H1 (cell line): ENCODE results near the gene GPX7. TPM values are rescaled to one million over a fixed set of nuclear protein-coding genes. Genes with fewer than 3 reads are reported as not detected.

Experiments
- ATF2 ChIP-seq: IDR thresholded peaks from 2 replicates; pipeline ENCODE4 v1.6.1; 2012; ENCODE audit warnings: low read length, inconsistent platforms
- BCL11A ChIP-seq, 2 experiments: IDR thresholded peaks; one replicate each; pipeline ENCODE4 v1.6.1; 2011; ENCODE audit warnings: low read depth in 2 of 2, low read length in 2 of 2, mild to moderate bottlenecking in 2 of 2
- EZH2 ChIP-seq: fragments of 200-600 bp; sonication (generic); IDR thresholded peaks from 2 replicates; pipeline ENCODE4 v1.7.1; 2012; ENCODE audit warnings: low read depth, mild to moderate bottlenecking, moderate library complexity, low read length, inconsistent platforms; ENCODE audit not compliant: severe bottlenecking
- FOSL1 ChIP-seq: IDR thresholded peaks from 2 replicates; pipeline ENCODE4 v1.6.1; 2011; ENCODE audit warnings: mild to moderate bottlenecking, low read depth, low read length, moderate library complexity; ENCODE audit not compliant: insufficient read depth
- HDAC6 ChIP-seq: IDR thresholded peaks from one replicate; pipeline ENCODE4 v1.7.1; 2012; ENCODE audit warnings: low read depth, mild to moderate bottlenecking, inconsistent platforms, low read length, moderate library complexity
- NANOG ChIP-seq: IDR thresholded peaks from 2 replicates; pipeline ENCODE4 v1.6.1; 2011; ENCODE audit warnings: low read length, low read depth, mild to moderate bottlenecking, inconsistent platforms; ENCODE audit not compliant: insufficient read depth, poor library complexity, severe bottlenecking
- NRF1 ChIP-seq: IDR thresholded peaks from 2 replicates; pipeline ENCODE4 v1.6.1; 2011; ENCODE audit warnings: mild to moderate bottlenecking, low read depth, low read length, improper control_type of control experiment
- POLR2AphosphoS5 ChIP-seq: IDR thresholded peaks from 2 replicates; pipeline ENCODE4 v1.6.1; 2011; ENCODE audit warnings: low read depth, low read length
- RBBP5 ChIP-seq: IDR thresholded peaks from 2 replicates; pipeline ENCODE4 v1.7.1; 2012; ENCODE audit warnings: low read depth, mild to moderate bottlenecking, inconsistent platforms, low read length, moderate library complexity, borderline replicate concordance
- SIN3A ChIP-seq, 2 experiments: IDR thresholded peaks in 1 of 2; conservative IDR thresholded peaks in 1 of 2; 2 replicates each; pipeline ENCODE4 v1.6.1; 2011 to 2012; ENCODE audit warnings: low read length in 2 of 2, improper control_type of control experiment in 1 of 2, low read depth in 1 of 2, mild to moderate bottlenecking in 1 of 2
- SIX5 ChIP-seq: IDR thresholded peaks from 2 replicates; pipeline ENCODE4 v1.6.1; 2011; ENCODE audit warnings: mild to moderate bottlenecking, low read depth, low read length
- SP4 ChIP-seq: IDR thresholded peaks from 2 replicates; pipeline ENCODE4 v1.6.1; 2012; ENCODE audit warnings: low read length, inconsistent platforms
- SRF ChIP-seq: IDR thresholded peaks from 2 replicates; pipeline ENCODE4 v1.6.1; 2011; ENCODE audit warnings: mild to moderate bottlenecking, low read depth, low read length, moderate library complexity
- TAF1 ChIP-seq: IDR thresholded peaks from 2 replicates; pipeline ENCODE4 v1.6.1; 2011; ENCODE audit warnings: mild to moderate bottlenecking, low read depth, low read length
- TAF7 ChIP-seq: optimal IDR thresholded peaks from 2 replicates; pipeline ENCODE3; 2011; ENCODE audit warnings: low read depth, mild to moderate bottlenecking, inconsistent platforms, low read length, moderate library complexity, borderline replicate concordance
- TCF12 ChIP-seq: IDR thresholded peaks from 2 replicates; pipeline ENCODE4 v1.6.1; 2011; ENCODE audit warnings: low read depth, mild to moderate bottlenecking, low read length
- TEAD4 ChIP-seq: IDR thresholded peaks from 2 replicates; pipeline ENCODE4 v1.6.1; 2012; ENCODE audit warnings: low read depth, low read length, inconsistent platforms, mixed read lengths
- ZNF274 ChIP-seq: IDR thresholded peaks from 2 replicates; pipeline ENCODE4 v1.7.0; 2012; ENCODE audit warnings: low read length, borderline replicate concordance; ENCODE audit errors: extremely low read depth
- polyA plus RNA-seq, 7 experiments: library from polyadenylated mRNA; depleted of rRNA in 3 of 7; stranded (reverse) in 5 of 7; unstranded in 2 of 7; fragments of >200 nt in 5 of 7; fragments of 200-250 nt in 2 of 7; gene quantifications; 1 replicate in 5 of 7; 2 replicates in 1 of 7; 4 replicates in 1 of 7; pipeline versions ENCODE4 v1.2.1 to v1.2.3, GENCODE V29; 2011 to 2013; ENCODE audit warnings: missing spikeins in 2 of 7, mixed read lengths in 2 of 7
- total RNA-seq: library from RNA; stranded (reverse); fragmentation: NEBNext Ultra II Directional; extraction: Animal tissue kit (Norgen Biotek cat#: 25700); gene quantifications from 2 replicates; pipeline ENCODE4 v1.2.1, GENCODE V29; 2021
- TF ChIP-seq, protein P1 (sequence below), 3 experiments: IDR thresholded peaks; 1 replicate in 2 of 3; 2 replicates in 1 of 3; pipeline versions ENCODE4 v1.5.1 to v1.6.1; 2011; ENCODE audit warnings: low read length in 3 of 3, mild to moderate bottlenecking in 3 of 3, inconsistent platforms in 2 of 3, low read depth in 1 of 3, moderate library complexity in 1 of 3; ENCODE audit not compliant: insufficient read depth in 1 of 3; ENCODE audit errors: control extremely low read depth in 1 of 3

Gene GPX7
- total and polyA plus RNA-seq, 2 of the 8 experiments (the other 6 are each of a cell fraction or from before 2014, with no cell fraction given), result 13.0 to 37.5 TPM

DNA sequence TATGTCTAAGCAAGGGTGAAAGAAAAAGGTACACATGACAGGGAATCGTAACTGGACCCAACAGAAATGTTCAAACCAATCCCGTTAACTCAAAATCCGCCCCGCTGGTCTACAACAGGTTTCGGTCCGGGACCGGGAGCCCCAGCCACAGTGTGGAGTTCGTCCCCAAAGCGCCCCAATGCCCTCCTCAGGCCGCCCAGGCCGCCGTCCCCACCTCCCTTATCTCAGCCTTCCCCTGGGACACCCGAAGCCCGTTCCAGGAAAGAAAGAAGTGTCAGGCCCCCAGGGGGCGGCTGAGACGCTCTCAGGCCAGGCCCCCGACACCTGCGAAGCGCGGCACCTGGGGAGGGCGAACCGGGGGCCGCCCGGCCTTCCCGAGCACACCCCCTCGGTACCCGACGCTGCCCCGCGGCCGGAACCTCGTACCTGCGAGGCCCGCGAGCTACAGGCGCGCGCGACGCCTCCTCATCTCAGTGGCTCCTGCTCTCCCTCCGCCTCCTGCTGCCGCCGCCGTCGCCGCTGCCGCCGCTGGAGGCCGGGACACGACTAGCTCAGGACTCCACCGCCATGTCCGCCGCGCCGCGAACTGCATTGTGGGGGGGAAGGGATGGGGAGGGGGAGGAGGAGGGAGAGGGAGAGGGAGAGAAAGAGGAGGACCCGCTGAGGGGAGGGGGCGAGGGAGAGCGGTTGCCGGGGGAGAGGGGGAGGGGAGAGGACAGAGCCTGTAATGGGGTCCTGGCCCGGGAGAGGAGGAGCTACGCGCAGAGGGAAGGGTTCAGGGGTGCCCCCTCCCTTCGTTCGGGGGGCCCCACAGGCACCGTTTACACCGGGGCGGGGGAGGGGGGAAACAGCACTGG lies 49.4 kb upstream of the GPX7 start, which contains the start of gene TUT4 (continued):
- TF ChIP-seq BCL11A (IDR thresholded peaks at IDR 0.05; ENCODE audit: low read depth in 2 of 2, low read length in 2 of 2) (no peak), NRF1 (no peak), NANOG (no peak), HDAC6 (no peak), TEAD4 (0 out of 2 replicates have a peak, but pooled peaks have one; percentile 3), SIN3A (conservative IDR thresholded peaks at IDR 0.05 in 1 of 2, IDR thresholded peaks at IDR 0.05 in 1 of 2; ENCODE audit: low read depth in 1 of 2, low read length in 2 of 2) (peak in 1 of 2 experiments; percentile 60; a peak in 1 of 4 replicates), POLR2AphosphoS5 (peak; percentile 8; the same call in 1 of the 2 replicates), EZH2 (no peak), SIX5 (no peak), SP4 (no peak), ZNF274 (no peak), TAF7 (peak; percentile 75), ATF2 (no peak), TCF12 (no peak), RBBP5 (no peak; the same call in 1 of the 2 replicates), FOSL1 (no peak), SRF (no peak), TAF1 (peak; percentile 62; the same call in 1 of the 2 replicates)
- TF ChIP-seq, protein P1, sequence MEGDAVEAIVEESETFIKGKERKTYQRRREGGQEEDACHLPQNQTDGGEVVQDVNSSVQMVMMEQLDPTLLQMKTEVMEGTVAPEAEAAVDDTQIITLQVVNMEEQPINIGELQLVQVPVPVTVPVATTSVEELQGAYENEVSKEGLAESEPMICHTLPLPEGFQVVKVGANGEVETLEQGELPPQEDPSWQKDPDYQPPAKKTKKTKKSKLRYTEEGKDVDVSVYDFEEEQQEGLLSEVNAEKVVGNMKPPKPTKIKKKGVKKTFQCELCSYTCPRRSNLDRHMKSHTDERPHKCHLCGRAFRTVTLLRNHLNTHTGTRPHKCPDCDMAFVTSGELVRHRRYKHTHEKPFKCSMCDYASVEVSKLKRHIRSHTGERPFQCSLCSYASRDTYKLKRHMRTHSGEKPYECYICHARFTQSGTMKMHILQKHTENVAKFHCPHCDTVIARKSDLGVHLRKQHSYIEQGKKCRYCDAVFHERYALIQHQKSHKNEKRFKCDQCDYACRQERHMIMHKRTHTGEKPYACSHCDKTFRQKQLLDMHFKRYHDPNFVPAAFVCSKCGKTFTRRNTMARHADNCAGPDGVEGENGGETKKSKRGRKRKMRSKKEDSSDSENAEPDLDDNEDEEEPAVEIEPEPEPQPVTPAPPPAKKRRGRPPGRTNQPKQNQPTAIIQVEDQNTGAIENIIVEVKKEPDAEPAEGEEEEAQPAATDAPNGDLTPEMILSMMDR (IDR thresholded peaks at IDR 0.05; ENCODE audit: control extremely low read depth in 1 of 3, insufficient read depth in 1 of 3, low read depth in 1 of 3, low read length in 3 of 3), result no peak
